GM12891 (cell line): ENCODE measurements around the gene TSHZ2.

Experiments
- DNase-seq: peaks from one replicate; pipeline ENCODE4 v3.0.0; 2011; ENCODE audit warnings: low spot score; ENCODE audit not compliant: insufficient read length
- FAIRE-seq: peaks from 2 replicates; lab custom pipeline; 2011; peaks lifted over from hg19 to GRCh38; lab: Jason Lieb, UNC
- PAX5 ChIP-seq: IDR thresholded peaks from 2 replicates; pipeline ENCODE4 v1.6.1; 2011; ENCODE audit warnings: low read length, moderate library complexity, mild to moderate bottlenecking; ENCODE audit not compliant: insufficient read depth, severe bottlenecking
- POLR2A ChIP-seq: IDR thresholded peaks from 2 replicates; pipeline ENCODE4 v1.6.1; 2011; ENCODE audit warnings: low read depth, low read length, control low read depth
- POLR2AphosphoS5 ChIP-seq: IDR thresholded peaks from 2 replicates; pipeline ENCODE4 v1.6.1; 2011; ENCODE audit warnings: low read depth, low read length, control low read depth
- POU2F2 ChIP-seq: IDR thresholded peaks from 2 replicates; pipeline ENCODE4 v1.6.1; 2011; ENCODE audit warnings: low read depth, mild to moderate bottlenecking, control low read depth, low read length, moderate library complexity
- SPI1 ChIP-seq: IDR thresholded peaks from 2 replicates; pipeline ENCODE4 v1.6.1; 2011; ENCODE audit warnings: low read depth, low read length, control low read depth
- TAF1 ChIP-seq: IDR thresholded peaks from 2 replicates; pipeline ENCODE4 v1.6.1; 2011; ENCODE audit warnings: low read depth, low read length, control low read depth

Gene TSHZ2

GRCh38 chr20:52994184-52994970 is 22.2 kb downstream of the TSHZ2 start:
- FAIRE-seq (no peak), DNase-seq (no peak)
- TF ChIP-seq POLR2AphosphoS5 (no peak), TAF1 (no peak)

- no peak for FAIRE-seq
- TF ChIP-seq SPI1, result no peak
- no peak for TF ChIP-seq TAF1
- TF ChIP-seq POLR2A, result no peak
- TF ChIP-seq POLR2AphosphoS5, result no peak
- TF ChIP-seq PAX5, result no peak
- no peak for TF ChIP-seq POU2F2
Measured at GRCh38 chr20:52996130-52996529, 24.0 kb downstream of the TSHZ2 start.

GRCh38 chr20:52996658-52997057 is 24.5 kb downstream of the TSHZ2 start:
- TF ChIP-seq SPI1, result no peak
- no peak for TF ChIP-seq POLR2A
- TF ChIP-seq PAX5, result no peak
- no peak for TF ChIP-seq POLR2AphosphoS5
- no peak for TF ChIP-seq POU2F2
- no peak for TF ChIP-seq TAF1
- FAIRE-seq (no peak), DNase-seq (no peak)

More at GRCh38 chr20:52996130-52996529, 24.0 kb downstream of the TSHZ2 start:
- no peak for DNase-seq

- FAIRE-seq, result no peak
- TF ChIP-seq POU2F2 (no peak), TAF1 (no peak), POLR2AphosphoS5 (no peak), PAX5 (no peak), POLR2A (no peak), SPI1 (no peak)
Measured at GRCh38 chr20:52998268-52998667, 26.1 kb downstream of the TSHZ2 start.

GRCh38 chr20:52999040-52999439 is 26.9 kb downstream of the TSHZ2 start:
- DNase-seq, result no peak
- FAIRE-seq, result no peak
- TF ChIP-seq POLR2A, result no peak
- TF ChIP-seq POU2F2, result no peak
- TF ChIP-seq POLR2AphosphoS5, result no peak
- no peak for TF ChIP-seq PAX5
- no peak for TF ChIP-seq SPI1
- no peak for TF ChIP-seq TAF1

More at GRCh38 chr20:52998268-52998667, 26.1 kb downstream of the TSHZ2 start:
- DNase-seq, result no peak

GRCh38 chr20:53001498-53002301 is 29.5 kb downstream of the TSHZ2 start:
- DNase-seq (no peak), FAIRE-seq (peak; percentile 74)
- TF ChIP-seq SPI1 (peak; percentile 72), POU2F2 (no peak)

- FAIRE-seq (no peak), DNase-seq (no peak)
- TF ChIP-seq SPI1 (no peak), PAX5 (no peak), POLR2A (no peak), TAF1 (no peak), POLR2AphosphoS5 (no peak), POU2F2 (no peak)
Measured at GRCh38 chr20:53002786-53003185, 30.6 kb downstream of the TSHZ2 start.

GRCh38 chr20:53003420-53004154 is 31.4 kb downstream of the TSHZ2 start:
- no peak for FAIRE-seq
- no peak for DNase-seq
- TF ChIP-seq POU2F2 (no peak), SPI1 (no peak)

- no peak for DNase-seq
- no peak for FAIRE-seq
- TF ChIP-seq POLR2A (no peak), POU2F2 (no peak), TAF1 (no peak), PAX5 (no peak), SPI1 (no peak), POLR2AphosphoS5 (no peak)
Measured at GRCh38 chr20:53004267-53004813, 32.2 kb downstream of the TSHZ2 start.
